HepG2 (cell line): ENCODE data around the gene CHST11. TPM values are rescaled to one million over a fixed set of nuclear protein-coding genes. Genes with fewer than 3 reads are reported as not detected.

Experiments used
- ATAC-seq: fragments of 200-7000 bp; cut with Tn5 transposase; 3 replicates; pipeline ENCODE4 v1.9.1; 2020; ENCODE audit warnings: mild to moderate bottlenecking, moderate library complexity
- BruUV-seq: library from RNA; stranded (reverse); fragments of 400-500 nt; replicated peaks from 2 replicates; lab custom pipeline; 2021; lab: Mats Ljungman, UMichigan
- CTCF ChIA-PET: fragments of 300-600 bp; formaldehyde crosslinking; extraction: SDS; loops from one replicate; lab custom pipeline; 2021; ENCODE audit warnings: low total read pairs, inconsistent platforms, low intra/inter-chr PET ratio; lab: Yijun Ruan, JAX
- POLR2A ChIA-PET: fragments of 350-600 bp; sonication (Branson Sonifier 250); formaldehyde crosslinking; loops from one replicate; lab custom pipeline; 2020; ENCODE audit warnings: antibody characterized with exemption, inconsistent platforms; lab: Yijun Ruan, JAX
- DNase-seq: peaks from one replicate; pipeline ENCODE4 v3.0.0-alpha.2; 2015; ENCODE audit warnings: low spot score
- FAIRE-seq: peaks from 3 replicates; lab custom pipeline; 2011; peaks lifted over from hg19 to GRCh38; lab: Jason Lieb, UNC
- H2AFZ ChIP-seq: one replicate; pipeline ENCODE4 v1.6.1; 2011; ENCODE audit warnings: low read length, inconsistent platforms
- H3K27ac ChIP-seq: fragments of 300-600 bp; 3 replicates; pipeline ENCODE4 v1.8.0; 2011; ENCODE audit warnings: mixed run types, mild to moderate bottlenecking, mixed read lengths, low read length, inconsistent platforms; ENCODE audit not compliant: insufficient read depth; ENCODE audit errors: extremely low read length
- H3K27me3 ChIP-seq, 2 experiments: fragments of 200-600 bp in 1 of 2; 2 replicates in 1 of 2; 3 replicates in 1 of 2; pipeline versions ENCODE4 v1.6.0 to v1.8.0; 2011; ENCODE audit warnings: low read length in 2 of 2, mild to moderate bottlenecking in 2 of 2, moderate library complexity in 2 of 2, inconsistent platforms in 1 of 2; ENCODE audit not compliant: insufficient read depth in 2 of 2, control insufficient read depth in 1 of 2
- H3K36me3 ChIP-seq, 2 experiments: fragments of 200-600 bp in 1 of 2; replicated peaks in 1 of 2; 2 replicates in 1 of 2; 3 replicates in 1 of 2; pipeline versions ENCODE4 v1.5.1 to v1.8.0; 2011; ENCODE audit warnings: low read length in 2 of 2, inconsistent platforms in 1 of 2; ENCODE audit not compliant: insufficient read depth in 2 of 2, control insufficient read depth in 1 of 2
- H3K4me1 ChIP-seq: 2 replicates; pipeline ENCODE4 v1.5.1; 2012; ENCODE audit warnings: low read length, inconsistent platforms; ENCODE audit not compliant: insufficient read depth
- H3K4me2 ChIP-seq: 2 replicates; pipeline ENCODE4 v1.6.0; 2011; ENCODE audit warnings: low read depth, low read length, inconsistent platforms
- H3K4me3 ChIP-seq, 3 experiments: fragments of 200-600 bp in 1 of 3; sonication (generic), shearing (Covaris generic) in 1 of 3; replicated peaks in 1 of 3; 2 replicates each; pipeline ENCODE4 v1.5.1; 2011 to 2016; ENCODE audit warnings: low read length in 3 of 3, inconsistent platforms in 2 of 3, low read depth in 2 of 3, mild to moderate bottlenecking in 2 of 3, control low read depth in 1 of 3, mixed read lengths in 1 of 3; ENCODE audit not compliant: insufficient read depth in 1 of 3
- H3K79me2 ChIP-seq: one replicate; pipeline ENCODE4 v1.6.1; 2011; ENCODE audit warnings: low read length, inconsistent platforms; ENCODE audit not compliant: insufficient read depth
- H3K9ac ChIP-seq: 2 replicates; pipeline ENCODE4 v1.6.0; 2011; ENCODE audit warnings: mild to moderate bottlenecking, low read depth, low read length, inconsistent platforms; ENCODE audit not compliant: insufficient read depth
- H3K9me3 ChIP-seq: 2 replicates; pipeline ENCODE4 v1.5.1; 2012; ENCODE audit warnings: mild to moderate bottlenecking, low read length
- H4K20me1 ChIP-seq: 2 replicates; pipeline ENCODE4 v1.6.0; 2011; ENCODE audit warnings: inconsistent platforms, mild to moderate bottlenecking, low read length, moderate library complexity; ENCODE audit not compliant: insufficient read depth
- HNF4A ChIP-seq: sonication (generic); formaldehyde crosslinking; IDR thresholded peaks from 2 replicates; pipeline ENCODE4 v1.4.0; 2020; ENCODE audit warnings: missing genetic modification reagents
- TFDP2 ChIP-seq: sonication (generic); formaldehyde crosslinking; IDR thresholded peaks from 2 replicates; pipeline ENCODE4 v1.4.0; 2020; ENCODE audit warnings: missing genetic modification reagents
- ZBTB10 ChIP-seq: sonication (generic); formaldehyde crosslinking; IDR thresholded peaks from 2 replicates; pipeline ENCODE4 v1.4.0; 2020; ENCODE audit warnings: missing genetic modification reagents, borderline replicate concordance
- ZNF292 ChIP-seq: sonication (generic); formaldehyde crosslinking; IDR thresholded peaks from 2 replicates; pipeline ENCODE4 v1.8.1; 2022; ENCODE audit warnings: mild to moderate bottlenecking, low read depth, missing genetic modification reagents, borderline replicate concordance
- ZNF564 ChIP-seq: sonication (generic); formaldehyde crosslinking; IDR thresholded peaks from 2 replicates; pipeline ENCODE4 v1.8.1; 2023; ENCODE audit warnings: mild to moderate bottlenecking, missing genetic modification reagents
- WGBS: methylation state at CpG from one replicate; pipeline ENCODE4 v1.1.6; 2017; ENCODE audit warnings: low lambda C conversion rate; 5-methylcytosine and 5-hydroxymethylcytosine counted together
- in situ Hi-C: cut with HindIII; loops from 2 replicates; pipeline ENCODE4 v1.10.0; 2017; ENCODE audit warnings: low pct_unique_long_range_greater_than_20kb; ENCODE audit not compliant: extremely low pct_ligation_motif_present
- intact Hi-C: fragments of 100-400 bp; cut with micrococcal nuclease; formaldehyde crosslinking; loops from one replicate; pipeline ENCODE4 v1.10.0; 2022; ENCODE audit not compliant: unreplicated experiment
- polyA plus RNA-seq, 8 experiments: library from polyadenylated mRNA; depleted of rRNA in 3 of 8; stranded (reverse) in 7 of 8; unstranded in 1 of 8; fragments of >200 nt; fragmentation: Illumina TruSeq in 4 of 8; extraction: Trizol in 4 of 8; gene quantifications; 2 replicates each; pipeline versions ENCODE4 v1.2.1 to v1.2.3, GENCODE V29; 2011 to 2016; ENCODE audit warnings: low read depth in 4 of 8, missing spikeins in 1 of 8, mixed read lengths in 1 of 8; ENCODE audit not compliant: insufficient read depth in 1 of 8
- total RNA-seq, 5 experiments: library from RNA; depleted of rRNA; stranded (reverse); fragments of >200 nt; fragmentation: Illumina TruSeq; extraction: Trizol; gene quantifications; 2 replicates each; pipeline ENCODE4 v1.2.3, GENCODE V29; 2016; ENCODE audit warnings: low read depth in 1 of 5

CHST11 gene
- total and polyA plus RNA-seq, 2 of the 13 experiments (the other 11 are each of a cell fraction or from before 2014, with no cell fraction given), result 0.15 TPM; not detected in 1

GRCh38 chr12:104520242-104520900 is 63.6 kb downstream of the CHST11 start:
- Histone ChIP-seq H3K4me1 (no peaks in the 10 kb centered on the region), H4K20me1 (no peaks in the 10 kb centered on the region), H3K27me3 (peaks cover 0 to 16% of the 10 kb centered on the region in 2 experiments; a peak in 2 of 5 replicates), H3K9ac (no peak overlapping the region), H3K4me3 (no peak overlapping the region), H3K9me3 (no peaks in the 10 kb centered on the region), H3K4me2 (no peak overlapping the region), H3K27ac (no peak overlapping the region), H3K79me2 (no peaks in the 10 kb centered on the region), H3K36me3 (no peaks in the 10 kb centered on the region), H2AFZ (no peak overlapping the region)
- POLR2A ChIA-PET, result no interaction called here
- in situ Hi-C loops, result no loop called here
- DNase-seq (no peak), FAIRE-seq (no peak), ATAC-seq (no peak)
- WGBS, result 10% methylated on average over 4 of the region's 4 CpGs
- TF ChIP-seq ZBTB10 (CRISPR knock-in tag) (no peak), ZNF292 (CRISPR knock-in tag) (no peak), ZNF564 (CRISPR knock-in tag) (no peak), HNF4A (CRISPR knock-in tag) (no peak), TFDP2 (CRISPR knock-in tag) (no peak)
- BruUV-seq, result no TSS peak
- CTCF ChIA-PET, result no interaction called here
- intact Hi-C loops, result no loop called here
